ENCODE results near the gene SSNA1. TPM values are rescaled to one million over a fixed set of nuclear protein-coding genes. Genes with fewer than 3 reads are reported as not detected.
"Not testable (repeated sequence)": the region's sequence is repeated elsewhere in the genome, so short reads cannot be mapped to it uniquely, and the experiment has no call there.

SSNA1 gene
- total and polyA plus RNA-seq, 2 experiments from 2014 or later: 64.5 to 110 TPM

DNA sequence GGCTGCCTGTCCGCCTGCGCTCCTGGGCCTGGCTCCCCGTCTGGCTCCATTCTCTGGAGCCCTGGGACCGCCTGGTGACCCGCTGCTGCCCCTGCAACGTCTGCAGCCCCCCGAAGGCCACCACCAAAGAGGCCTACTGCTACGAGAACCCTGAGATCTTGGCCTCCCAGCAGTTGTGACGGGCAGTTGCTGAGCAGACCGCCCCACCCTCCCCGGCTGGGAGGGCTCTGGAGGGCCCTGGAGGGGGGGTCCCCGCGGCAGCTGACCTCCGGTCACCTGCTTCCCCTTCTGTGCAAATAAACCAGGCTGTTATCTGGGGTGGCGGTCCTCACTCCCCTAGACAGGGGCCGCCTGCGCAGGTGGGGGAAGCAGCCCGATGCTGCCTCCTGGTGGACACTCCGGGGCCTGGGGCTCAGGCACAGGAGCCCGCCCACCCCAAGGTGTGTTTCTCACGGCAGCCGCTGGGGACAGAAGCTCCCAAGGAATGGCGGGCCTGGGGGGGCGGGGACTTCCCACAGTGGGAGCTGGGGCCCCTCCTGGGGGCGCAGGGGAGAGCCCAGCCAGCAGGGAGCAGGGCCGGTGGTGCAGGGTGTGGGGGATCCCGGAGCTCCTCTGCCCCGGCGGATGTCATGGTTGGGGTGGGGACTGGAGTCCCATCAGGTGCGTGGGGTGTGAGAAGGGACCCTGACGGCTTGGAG lies 47.9 kb downstream of the SSNA1 start:
- H3K27me3 ChIP-seq: no peaks in the 10 kb centered on the region
- peak overlapping the region; percentile 32 for H3K27ac ChIP-seq
- peaks cover 14% of the 10 kb centered on the region for H3K4me1 ChIP-seq (ENCODE audit: low read depth)
- TF ChIP-seq, protein P1, sequence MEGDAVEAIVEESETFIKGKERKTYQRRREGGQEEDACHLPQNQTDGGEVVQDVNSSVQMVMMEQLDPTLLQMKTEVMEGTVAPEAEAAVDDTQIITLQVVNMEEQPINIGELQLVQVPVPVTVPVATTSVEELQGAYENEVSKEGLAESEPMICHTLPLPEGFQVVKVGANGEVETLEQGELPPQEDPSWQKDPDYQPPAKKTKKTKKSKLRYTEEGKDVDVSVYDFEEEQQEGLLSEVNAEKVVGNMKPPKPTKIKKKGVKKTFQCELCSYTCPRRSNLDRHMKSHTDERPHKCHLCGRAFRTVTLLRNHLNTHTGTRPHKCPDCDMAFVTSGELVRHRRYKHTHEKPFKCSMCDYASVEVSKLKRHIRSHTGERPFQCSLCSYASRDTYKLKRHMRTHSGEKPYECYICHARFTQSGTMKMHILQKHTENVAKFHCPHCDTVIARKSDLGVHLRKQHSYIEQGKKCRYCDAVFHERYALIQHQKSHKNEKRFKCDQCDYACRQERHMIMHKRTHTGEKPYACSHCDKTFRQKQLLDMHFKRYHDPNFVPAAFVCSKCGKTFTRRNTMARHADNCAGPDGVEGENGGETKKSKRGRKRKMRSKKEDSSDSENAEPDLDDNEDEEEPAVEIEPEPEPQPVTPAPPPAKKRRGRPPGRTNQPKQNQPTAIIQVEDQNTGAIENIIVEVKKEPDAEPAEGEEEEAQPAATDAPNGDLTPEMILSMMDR (IDR thresholded peaks at IDR 0.05; ENCODE audit: low read depth, low read length): peak; percentile 97
- H3K36me3 ChIP-seq: no peaks in the 10 kb centered on the region
- no peaks in the 10 kb centered on the region for H3K9me3 ChIP-seq (ENCODE audit: low read depth)
- peak; percentile 80 to 96 for DNase-seq (ENCODE audit: low read depth in 1 of 2, low spot score in 1 of 2)
- H3K4me3 ChIP-seq: no peak overlapping the region

DNA sequence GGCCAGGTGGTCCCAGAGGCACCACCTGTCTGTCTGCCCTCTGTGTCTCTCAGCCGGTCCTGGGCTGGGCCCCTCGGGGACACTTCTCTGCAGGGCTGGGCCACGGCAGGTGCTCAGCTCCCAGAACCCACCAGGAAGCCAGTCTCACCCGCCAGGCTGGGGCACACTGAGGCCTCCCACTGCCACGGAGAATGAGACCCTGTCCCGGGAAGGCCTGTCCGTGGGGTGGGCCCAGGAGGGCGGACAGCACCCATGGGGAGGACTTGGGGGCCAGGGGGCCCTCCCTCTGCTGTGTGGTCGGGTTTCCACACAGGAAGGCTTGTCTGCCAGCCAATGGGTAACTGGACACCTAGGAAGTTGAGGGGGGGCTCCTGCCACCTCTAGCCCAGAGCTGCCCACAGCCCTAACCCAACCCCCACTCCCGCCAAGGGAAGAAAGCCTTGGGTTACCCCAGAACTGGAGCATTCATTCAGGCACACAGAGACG lies 48.5 kb downstream of the SSNA1 start:
- no peak for DNase-seq (ENCODE audit: low read depth in 1 of 2, low spot score in 1 of 2)
- TF ChIP-seq, protein P1 (IDR thresholded peaks at IDR 0.05; ENCODE audit: low read depth, low read length): no peak
- Histone ChIP-seq H3K4me3 (no peak overlapping the region), H3K4me1 (ENCODE audit: low read depth) (peaks cover 15% of the 10 kb centered on the region), H3K27me3 (no peaks in the 10 kb centered on the region), H3K27ac (peak overlapping the region; percentile 11), H3K9me3 (ENCODE audit: low read depth) (no peaks in the 10 kb centered on the region), H3K36me3 (peaks cover 1% of the 10 kb centered on the region)

DNA sequence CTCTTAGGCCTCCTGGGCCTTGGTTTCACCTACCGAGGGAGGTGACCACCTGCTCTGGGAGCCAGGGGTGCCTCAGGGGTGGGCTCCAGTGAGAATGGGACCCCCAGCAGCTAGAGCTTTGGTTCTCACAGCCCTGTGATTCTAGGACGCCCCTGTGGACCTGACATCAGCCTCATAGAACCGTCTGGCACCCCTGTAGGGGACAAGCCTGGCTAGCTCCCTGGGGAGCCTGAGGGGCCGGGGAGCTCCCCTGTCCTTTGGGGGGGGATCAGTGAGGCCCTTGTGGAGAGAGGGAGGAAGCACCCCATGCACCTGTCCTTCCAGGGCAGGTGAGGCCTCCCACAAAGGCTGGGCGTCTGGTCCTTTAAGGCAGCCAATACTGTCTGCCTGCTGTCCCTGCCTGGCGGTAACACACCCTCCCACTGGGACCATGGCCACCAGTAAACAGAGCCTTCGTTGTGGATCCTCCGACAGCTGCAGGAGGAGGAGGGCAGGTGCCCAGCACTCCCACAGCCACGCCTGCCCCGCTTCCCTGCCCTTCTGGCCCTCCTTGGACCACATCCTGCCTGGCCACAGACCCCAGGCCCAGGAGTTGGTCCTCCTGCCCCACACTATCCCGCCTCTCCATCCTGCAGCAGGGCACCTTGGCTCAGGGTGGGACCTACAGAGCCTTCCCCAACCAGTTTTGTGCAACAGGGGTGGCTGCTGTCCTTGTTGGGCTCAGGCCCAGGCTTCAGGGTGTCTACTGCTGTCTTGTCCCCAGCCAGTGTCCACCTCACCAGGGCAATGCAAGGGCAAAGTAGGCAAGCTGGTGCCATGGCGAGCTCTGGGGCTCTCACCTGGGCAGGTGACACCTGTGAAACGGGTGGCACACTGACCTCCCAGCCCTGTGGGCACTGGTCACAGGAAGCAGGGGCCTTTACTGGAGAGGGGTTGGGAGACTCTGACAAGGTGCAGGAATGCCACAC lies 49.6 kb downstream of the SSNA1 start:
- no peak overlapping the region for H3K4me3 ChIP-seq
- peaks cover 11% of the 10 kb centered on the region for H3K36me3 ChIP-seq
- TF ChIP-seq, protein P1 (IDR thresholded peaks at IDR 0.05; ENCODE audit: low read depth, low read length): no peak
- DNase-seq (ENCODE audit: low read depth in 1 of 2, low spot score in 1 of 2): no peak
- no peaks in the 10 kb centered on the region for H3K9me3 ChIP-seq (ENCODE audit: low read depth)
- H3K27me3 ChIP-seq: no peaks in the 10 kb centered on the region
- no peak overlapping the region for H3K27ac ChIP-seq
- peaks cover 24% of the 10 kb centered on the region for H3K4me1 ChIP-seq (ENCODE audit: low read depth)

DNA sequence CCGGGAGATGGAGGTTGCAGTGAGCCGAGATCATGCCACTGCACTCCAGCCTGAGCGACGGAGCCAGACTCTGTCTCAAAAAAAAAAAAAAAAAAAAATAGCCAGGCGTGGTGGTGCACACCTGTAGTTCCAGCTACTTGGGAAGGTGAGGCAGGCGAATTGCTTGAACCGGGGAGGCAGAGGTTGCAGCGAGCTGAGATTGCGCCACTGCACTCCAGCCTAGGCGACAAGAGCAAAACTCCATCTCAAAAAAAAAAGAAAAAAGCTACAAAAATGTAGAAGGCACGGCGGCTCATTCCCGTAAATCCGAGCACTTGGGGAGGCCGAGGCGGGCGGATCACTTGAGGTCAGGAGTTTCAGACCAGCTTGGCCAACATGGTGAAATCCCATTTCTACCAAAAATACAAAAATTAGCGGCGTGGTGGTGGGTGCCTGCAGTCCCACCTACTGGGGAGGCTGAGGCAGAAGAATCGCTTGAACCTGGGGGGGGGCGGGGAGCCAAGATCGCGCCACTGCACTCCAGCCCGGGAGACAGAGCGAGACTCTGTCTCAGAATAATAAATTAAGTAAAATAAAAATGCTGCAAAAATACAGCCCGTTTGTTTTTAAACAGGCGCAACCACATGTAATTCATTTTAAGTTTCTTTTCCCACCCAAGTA lies 51.2 kb downstream of the SSNA1 start:
- peak overlapping the region; percentile 41 for H3K4me3 ChIP-seq
- H3K9me3 ChIP-seq (ENCODE audit: low read depth); DNase-seq (ENCODE audit: low read depth in 1 of 2, low spot score in 1 of 2); H3K27me3 ChIP-seq: not testable (repeated sequence)
- peaks cover 24% of the 10 kb centered on the region for H3K4me1 ChIP-seq (ENCODE audit: low read depth)
- H3K36me3 ChIP-seq: peaks cover 12% of the 10 kb centered on the region
- H3K27ac ChIP-seq: peak overlapping the region; percentile 95

Other genes starting within 250 kb of the SSNA1 start
Only the 30 nearest of the 33 such genes appear.
- 2.6 and 3.9 TPM in 2 replicates for gene PTGDS, start 211.2 kb upstream of the SSNA1 start, total RNA-seq
- gene PTGDS, start 211.2 kb upstream of the SSNA1 start, polyA plus RNA-seq: 3.4 and 5.3 TPM in 2 replicates
- 0.36 TPM in 1 of 2 replicates, not detected in the other for gene LCNL1, start 205.7 kb upstream of the SSNA1 start, total RNA-seq
- not detected in 2 replicates for gene LCNL1, start 205.7 kb upstream of the SSNA1 start, polyA plus RNA-seq
- gene PAXX, start 196.3 kb upstream of the SSNA1 start, total RNA-seq: 94.6 and 130 TPM in 2 replicates
- 102 and 110 TPM in 2 replicates for gene PAXX, start 196.3 kb upstream of the SSNA1 start, polyA plus RNA-seq
- gene CLIC3, start 192.1 kb upstream of the SSNA1 start, total RNA-seq: not detected in 2 replicates
- 0.75 and 0.87 TPM in 2 replicates for gene CLIC3, start 192.1 kb upstream of the SSNA1 start, polyA plus RNA-seq
- gene ABCA2, start 160.4 kb upstream of the SSNA1 start, total RNA-seq: 48.7 and 56.7 TPM in 2 replicates
- gene ABCA2, start 160.4 kb upstream of the SSNA1 start, polyA plus RNA-seq: 30.5 and 33.3 TPM in 2 replicates
- not detected in 2 replicates for gene FUT7, start 156.6 kb upstream of the SSNA1 start, total RNA-seq
- not detected in 2 replicates for gene FUT7, start 156.6 kb upstream of the SSNA1 start, polyA plus RNA-seq
- 40.8 and 65.1 TPM in 2 replicates for gene NPDC1, start 142.5 kb upstream of the SSNA1 start, total RNA-seq
- 83.5 and 94.9 TPM in 2 replicates for gene NPDC1, start 142.5 kb upstream of the SSNA1 start, polyA plus RNA-seq
- not detected in 2 replicates for gene ENTPD2, start 134.6 kb upstream of the SSNA1 start, total RNA-seq
- gene ENTPD2, start 134.6 kb upstream of the SSNA1 start, polyA plus RNA-seq: not detected in 2 replicates
- gene SAPCD2, start 118.1 kb upstream of the SSNA1 start, total RNA-seq: 6.3 and 42.1 TPM in 2 replicates
- 4.7 and 28.3 TPM in 2 replicates for gene SAPCD2, start 118.1 kb upstream of the SSNA1 start, polyA plus RNA-seq
- gene UAP1L1, start 111.2 kb upstream of the SSNA1 start, total RNA-seq: 5.8 and 13.3 TPM in 2 replicates
- gene UAP1L1, start 111.2 kb upstream of the SSNA1 start, polyA plus RNA-seq: 9.9 and 17.9 TPM in 2 replicates
- gene MAN1B1, start 101.7 kb upstream of the SSNA1 start, total RNA-seq: 59.4 and 73.3 TPM in 2 replicates
- gene MAN1B1, start 101.7 kb upstream of the SSNA1 start, polyA plus RNA-seq: 67.6 and 86.7 TPM in 2 replicates
- gene DPP7, start 73.9 kb upstream of the SSNA1 start, total RNA-seq: 125 and 144 TPM in 2 replicates
- 202 and 204 TPM in 2 replicates for gene DPP7, start 73.9 kb upstream of the SSNA1 start, polyA plus RNA-seq
- gene GRIN1, start 49.5 kb upstream of the SSNA1 start, total RNA-seq: 0.03 TPM in 1 of 2 replicates, not detected in the other
- 0.22 and 0.49 TPM in 2 replicates for gene GRIN1, start 49.5 kb upstream of the SSNA1 start, polyA plus RNA-seq
- not detected in 2 replicates for gene LRRC26, start 18.6 kb upstream of the SSNA1 start, total RNA-seq
- 1.4 and 2.3 TPM in 2 replicates for gene LRRC26, start 18.6 kb upstream of the SSNA1 start, polyA plus RNA-seq
- gene TMEM210, start 16.6 kb upstream of the SSNA1 start, total RNA-seq: not detected in 2 replicates
- gene TMEM210, start 16.6 kb upstream of the SSNA1 start, polyA plus RNA-seq: not detected in 2 replicates
- 29.8 and 42.8 TPM in 2 replicates for gene ANAPC2, start 116 bp upstream of the SSNA1 start, total RNA-seq
- 15.5 and 17.9 TPM in 2 replicates for gene ANAPC2, start 116 bp upstream of the SSNA1 start, polyA plus RNA-seq
- gene TPRN, start 12.1 kb downstream of the SSNA1 start, total RNA-seq: 26.4 and 31.2 TPM in 2 replicates
- 34.7 and 44.8 TPM in 2 replicates for gene TPRN, start 12.1 kb downstream of the SSNA1 start, polyA plus RNA-seq
- gene TMEM203, start 17.0 kb downstream of the SSNA1 start, total RNA-seq: 44.7 and 50.0 TPM in 2 replicates
- 86.6 and 99.2 TPM in 2 replicates for gene TMEM203, start 17.0 kb downstream of the SSNA1 start, polyA plus RNA-seq
- gene NDOR1, start 17.0 kb downstream of the SSNA1 start, total RNA-seq: 13.1 and 17.5 TPM in 2 replicates
- 9.1 and 18.1 TPM in 2 replicates for gene NDOR1, start 17.0 kb downstream of the SSNA1 start, polyA plus RNA-seq
- gene RNF208, start 33.6 kb downstream of the SSNA1 start, total RNA-seq: 19.3 and 23.1 TPM in 2 replicates
- gene RNF208, start 33.6 kb downstream of the SSNA1 start, polyA plus RNA-seq: 6.1 and 8.1 TPM in 2 replicates
- gene CYSRT1, start 36.5 kb downstream of the SSNA1 start, total RNA-seq: 5.8 and 7.0 TPM in 2 replicates
- 3.1 and 6.6 TPM in 2 replicates for gene CYSRT1, start 36.5 kb downstream of the SSNA1 start, polyA plus RNA-seq
- gene RNF224, start 38.8 kb downstream of the SSNA1 start, total RNA-seq: 0.32 TPM in 1 of 2 replicates, not detected in the other
- 0.12 TPM in 1 of 2 replicates, not detected in the other for gene RNF224, start 38.8 kb downstream of the SSNA1 start, polyA plus RNA-seq
- gene SLC34A3, start 42.2 kb downstream of the SSNA1 start, total RNA-seq: 0.25 TPM in 1 of 2 replicates, not detected in the other
- 0.24 TPM in 1 of 2 replicates, not detected in the other for gene SLC34A3, start 42.2 kb downstream of the SSNA1 start, polyA plus RNA-seq
- 412 and 540 TPM in 2 replicates for gene TUBB4B, start 52.6 kb downstream of the SSNA1 start, total RNA-seq
- 745 and 845 TPM in 2 replicates for gene TUBB4B, start 52.6 kb downstream of the SSNA1 start, polyA plus RNA-seq
- 0.95 TPM in 1 of 2 replicates, not detected in the other for gene STPG3, start 62.6 kb downstream of the SSNA1 start, total RNA-seq
- 3.2 and 3.3 TPM in 2 replicates for gene STPG3, start 62.6 kb downstream of the SSNA1 start, polyA plus RNA-seq
- gene NELFB, start 66.7 kb downstream of the SSNA1 start, total RNA-seq: 68.6 and 78.2 TPM in 2 replicates
- gene NELFB, start 66.7 kb downstream of the SSNA1 start, polyA plus RNA-seq: 73.3 and 87.6 TPM in 2 replicates
- gene TOR4A, start 89.0 kb downstream of the SSNA1 start, total RNA-seq: 36.7 and 51.4 TPM in 2 replicates
- gene TOR4A, start 89.0 kb downstream of the SSNA1 start, polyA plus RNA-seq: 18.5 and 24.3 TPM in 2 replicates
- gene NRARP, start 113.6 kb downstream of the SSNA1 start, total RNA-seq: 8.8 and 16.5 TPM in 2 replicates
- 8.7 and 12.6 TPM in 2 replicates for gene NRARP, start 113.6 kb downstream of the SSNA1 start, polyA plus RNA-seq
- gene EXD3, start 234.5 kb downstream of the SSNA1 start, total RNA-seq: 14.3 and 72.1 TPM in 2 replicates
- gene EXD3, start 234.5 kb downstream of the SSNA1 start, polyA plus RNA-seq: 32.3 and 52.4 TPM in 2 replicates
- gene NOXA1, start 234.7 kb downstream of the SSNA1 start, total RNA-seq: 6.8 and 12.0 TPM in 2 replicates
- 8.1 and 14.9 TPM in 2 replicates for gene NOXA1, start 234.7 kb downstream of the SSNA1 start, polyA plus RNA-seq